ENCODE data around the gene CHP1. TPM values are rescaled to one million over a fixed set of nuclear protein-coding genes. Genes with fewer than 3 reads are reported as not detected.
A peak's percentile ranks its signal among the peaks of the same experiment; 100 is the strongest.

Gene CHP1
- total RNA-seq, 1 experiment from 2014 or later = 76.5 TPM

DNA sequence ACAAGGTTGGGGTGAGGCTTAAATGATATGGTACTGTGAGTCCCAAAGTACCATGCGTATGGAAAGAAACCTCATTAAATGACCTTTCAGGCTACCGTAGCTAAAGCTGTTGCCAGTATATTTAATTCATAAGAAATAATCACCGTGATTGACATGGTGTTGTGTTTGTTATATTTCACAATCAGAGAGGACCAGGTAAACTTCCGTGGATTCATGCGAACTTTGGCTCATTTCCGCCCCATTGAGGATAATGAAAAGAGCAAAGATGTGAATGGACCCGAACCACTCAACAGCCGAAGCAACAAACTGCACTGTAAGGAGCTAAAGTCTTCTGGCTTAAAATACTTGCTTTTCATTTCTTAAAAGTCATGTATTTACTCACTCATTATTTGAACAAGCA lies 31.5 kb downstream of the CHP1 start (continued):
- TF ChIP-seq, protein P1, sequence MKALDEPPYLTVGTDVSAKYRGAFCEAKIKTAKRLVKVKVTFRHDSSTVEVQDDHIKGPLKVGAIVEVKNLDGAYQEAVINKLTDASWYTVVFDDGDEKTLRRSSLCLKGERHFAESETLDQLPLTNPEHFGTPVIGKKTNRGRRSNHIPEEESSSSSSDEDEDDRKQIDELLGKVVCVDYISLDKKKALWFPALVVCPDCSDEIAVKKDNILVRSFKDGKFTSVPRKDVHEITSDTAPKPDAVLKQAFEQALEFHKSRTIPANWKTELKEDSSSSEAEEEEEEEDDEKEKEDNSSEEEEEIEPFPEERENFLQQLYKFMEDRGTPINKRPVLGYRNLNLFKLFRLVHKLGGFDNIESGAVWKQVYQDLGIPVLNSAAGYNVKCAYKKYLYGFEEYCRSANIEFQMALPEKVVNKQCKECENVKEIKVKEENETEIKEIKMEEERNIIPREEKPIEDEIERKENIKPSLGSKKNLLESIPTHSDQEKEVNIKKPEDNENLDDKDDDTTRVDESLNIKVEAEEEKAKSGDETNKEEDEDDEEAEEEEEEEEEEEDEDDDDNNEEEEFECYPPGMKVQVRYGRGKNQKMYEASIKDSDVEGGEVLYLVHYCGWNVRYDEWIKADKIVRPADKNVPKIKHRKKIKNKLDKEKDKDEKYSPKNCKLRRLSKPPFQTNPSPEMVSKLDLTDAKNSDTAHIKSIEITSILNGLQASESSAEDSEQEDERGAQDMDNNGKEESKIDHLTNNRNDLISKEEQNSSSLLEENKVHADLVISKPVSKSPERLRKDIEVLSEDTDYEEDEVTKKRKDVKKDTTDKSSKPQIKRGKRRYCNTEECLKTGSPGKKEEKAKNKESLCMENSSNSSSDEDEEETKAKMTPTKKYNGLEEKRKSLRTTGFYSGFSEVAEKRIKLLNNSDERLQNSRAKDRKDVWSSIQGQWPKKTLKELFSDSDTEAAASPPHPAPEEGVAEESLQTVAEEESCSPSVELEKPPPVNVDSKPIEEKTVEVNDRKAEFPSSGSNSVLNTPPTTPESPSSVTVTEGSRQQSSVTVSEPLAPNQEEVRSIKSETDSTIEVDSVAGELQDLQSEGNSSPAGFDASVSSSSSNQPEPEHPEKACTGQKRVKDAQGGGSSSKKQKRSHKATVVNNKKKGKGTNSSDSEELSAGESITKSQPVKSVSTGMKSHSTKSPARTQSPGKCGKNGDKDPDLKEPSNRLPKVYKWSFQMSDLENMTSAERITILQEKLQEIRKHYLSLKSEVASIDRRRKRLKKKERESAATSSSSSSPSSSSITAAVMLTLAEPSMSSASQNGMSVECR (CRISPR knock-in tag; IDR thresholded peaks at IDR 0.05; ENCODE audit: borderline replicate concordance) = no peak
- TF ChIP-seq, protein P2, sequence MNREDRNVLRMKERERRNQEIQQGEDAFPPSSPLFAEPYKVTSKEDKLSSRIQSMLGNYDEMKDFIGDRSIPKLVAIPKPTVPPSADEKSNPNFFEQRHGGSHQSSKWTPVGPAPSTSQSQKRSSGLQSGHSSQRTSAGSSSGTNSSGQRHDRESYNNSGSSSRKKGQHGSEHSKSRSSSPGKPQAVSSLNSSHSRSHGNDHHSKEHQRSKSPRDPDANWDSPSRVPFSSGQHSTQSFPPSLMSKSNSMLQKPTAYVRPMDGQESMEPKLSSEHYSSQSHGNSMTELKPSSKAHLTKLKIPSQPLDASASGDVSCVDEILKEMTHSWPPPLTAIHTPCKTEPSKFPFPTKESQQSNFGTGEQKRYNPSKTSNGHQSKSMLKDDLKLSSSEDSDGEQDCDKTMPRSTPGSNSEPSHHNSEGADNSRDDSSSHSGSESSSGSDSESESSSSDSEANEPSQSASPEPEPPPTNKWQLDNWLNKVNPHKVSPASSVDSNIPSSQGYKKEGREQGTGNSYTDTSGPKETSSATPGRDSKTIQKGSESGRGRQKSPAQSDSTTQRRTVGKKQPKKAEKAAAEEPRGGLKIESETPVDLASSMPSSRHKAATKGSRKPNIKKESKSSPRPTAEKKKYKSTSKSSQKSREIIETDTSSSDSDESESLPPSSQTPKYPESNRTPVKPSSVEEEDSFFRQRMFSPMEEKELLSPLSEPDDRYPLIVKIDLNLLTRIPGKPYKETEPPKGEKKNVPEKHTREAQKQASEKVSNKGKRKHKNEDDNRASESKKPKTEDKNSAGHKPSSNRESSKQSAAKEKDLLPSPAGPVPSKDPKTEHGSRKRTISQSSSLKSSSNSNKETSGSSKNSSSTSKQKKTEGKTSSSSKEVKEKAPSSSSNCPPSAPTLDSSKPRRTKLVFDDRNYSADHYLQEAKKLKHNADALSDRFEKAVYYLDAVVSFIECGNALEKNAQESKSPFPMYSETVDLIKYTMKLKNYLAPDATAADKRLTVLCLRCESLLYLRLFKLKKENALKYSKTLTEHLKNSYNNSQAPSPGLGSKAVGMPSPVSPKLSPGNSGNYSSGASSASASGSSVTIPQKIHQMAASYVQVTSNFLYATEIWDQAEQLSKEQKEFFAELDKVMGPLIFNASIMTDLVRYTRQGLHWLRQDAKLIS (CRISPR knock-in tag; IDR thresholded peaks at IDR 0.05; ENCODE audit: borderline replicate concordance) = no peak

- no peak for DNase-seq (ENCODE audit: low spot score)
- TF ChIP-seq ZNF317 (CRISPR knock-in tag; IDR thresholded peaks at IDR 0.05; ENCODE audit: borderline replicate concordance, low read depth) (no peak), ZNF532 (CRISPR knock-in tag; IDR thresholded peaks at IDR 0.05; ENCODE audit: borderline replicate concordance) (no peak), ESRRA (CRISPR knock-in tag; IDR thresholded peaks at IDR 0.05; ENCODE audit: borderline replicate concordance) (no peak), CTCF (IDR thresholded peaks at IDR 0.05) (no peak), ELF4 (CRISPR knock-in tag; IDR thresholded peaks at IDR 0.05; ENCODE audit: low read depth) (no peak), NR1H2 (CRISPR knock-in tag; IDR thresholded peaks at IDR 0.05) (no peak), ATF3 (CRISPR knock-in tag; conservative IDR thresholded peaks at IDR 0.05) (no peak), SP1 (CRISPR knock-in tag; conservative IDR thresholded peaks at IDR 0.05) (no peak), ZNF423 (CRISPR knock-in tag; IDR thresholded peaks at IDR 0.05) (no peak), SMAD3 (CRISPR knock-in tag; IDR thresholded peaks at IDR 0.05; ENCODE audit: borderline replicate concordance) (no peak), ATF6 (CRISPR knock-in tag; IDR thresholded peaks at IDR 0.05) (no peak), JUN (CRISPR knock-in tag; IDR thresholded peaks at IDR 0.05) (no peak), NFATC4 (CRISPR knock-in tag; IDR thresholded peaks at IDR 0.05) (no peak)
- TF ChIP-seq, protein P3, sequence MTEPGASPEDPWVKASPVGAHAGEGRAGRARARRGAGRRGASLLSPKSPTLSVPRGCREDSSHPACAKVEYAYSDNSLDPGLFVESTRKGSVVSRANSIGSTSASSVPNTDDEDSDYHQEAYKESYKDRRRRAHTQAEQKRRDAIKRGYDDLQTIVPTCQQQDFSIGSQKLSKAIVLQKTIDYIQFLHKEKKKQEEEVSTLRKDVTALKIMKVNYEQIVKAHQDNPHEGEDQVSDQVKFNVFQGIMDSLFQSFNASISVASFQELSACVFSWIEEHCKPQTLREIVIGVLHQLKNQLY (CRISPR knock-in tag; IDR thresholded peaks at IDR 0.05) = no peak
- TF ChIP-seq, protein P4, sequence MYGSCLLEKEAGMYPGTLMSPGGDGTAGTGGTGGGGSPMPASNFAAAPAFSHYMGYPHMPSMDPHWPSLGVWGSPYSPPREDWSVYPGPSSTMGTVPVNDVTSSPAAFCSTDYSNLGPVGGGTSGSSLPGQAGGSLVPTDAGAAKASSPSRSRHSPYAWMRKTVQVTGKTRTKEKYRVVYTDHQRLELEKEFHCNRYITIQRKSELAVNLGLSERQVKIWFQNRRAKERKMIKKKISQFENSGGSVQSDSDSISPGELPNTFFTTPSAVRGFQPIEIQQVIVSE (CRISPR knock-in tag; IDR thresholded peaks at IDR 0.05; ENCODE audit: borderline replicate concordance) = no peak
These were observed 32.9 kb downstream of the CHP1 start for GRCh38 chr15:41263891-41264351.

More at GRCh38 chr15:41263891-41264351, 32.9 kb downstream of the CHP1 start:
- Mint-ChIP-seq H3K4me1 (peaks cover 29% of the 10 kb centered on the region), H3K27ac (peak overlapping the region; percentile 94), H3K36me3 (peaks cover 29% of the 10 kb centered on the region), H3K9me3 (no peaks in the 10 kb centered on the region), H3K27me3 (ENCODE audit: low read depth) (no peaks in the 10 kb centered on the region; the same call in 1 of the 2 replicates), H3K4me3 (peak overlapping the region; percentile 12; the same call in 1 of the 2 replicates)
- ChIA-PET CTCF (no interaction called here), POLR2A (interaction anchor here (0.7 kb wide), 1 partner anchor 15 kb away, joined by 4 read pairs; no protein-coding TSS in a partner anchor)
- ATAC-seq = peak; percentile 94
